Measurements from ENCODE around the gene KCND3. TPM values are rescaled to one million over a fixed set of nuclear protein-coding genes. Genes with fewer than 3 reads are reported as not detected.

KCND3 gene
- total and polyA plus RNA-seq, 2 experiments from 2014 or later: 0.16 to 0.33 TPM

GRCh38 chr1:111826278-111826677 lies 163.2 kb downstream of the KCND3 start:
- Histone ChIP-seq H3K27ac (no peak overlapping the region), H3K4me3 (no peak overlapping the region), H3K4me1 (ENCODE audit: low read depth) (no peaks in the 10 kb centered on the region), H3K36me3 (no peaks in the 10 kb centered on the region), H3K9me3 (ENCODE audit: low read depth) (no peaks in the 10 kb centered on the region), H3K27me3 (peaks cover 4% of the 10 kb centered on the region)
- DNase-seq (ENCODE audit: low read depth in 1 of 2, low spot score in 1 of 2): no peak
- TF ChIP-seq CTCF (IDR thresholded peaks at IDR 0.05; ENCODE audit: low read depth, low read length): no peak

- Histone ChIP-seq H3K27me3 (peaks cover 4% of the 10 kb centered on the region), H3K4me1 (ENCODE audit: low read depth) (no peaks in the 10 kb centered on the region), H3K27ac (no peak overlapping the region), H3K9me3 (ENCODE audit: low read depth) (no peaks in the 10 kb centered on the region), H3K36me3 (no peaks in the 10 kb centered on the region), H3K4me3 (no peak overlapping the region)
- DNase-seq (ENCODE audit: low read depth in 1 of 2, low spot score in 1 of 2): no peak
- TF ChIP-seq CTCF (IDR thresholded peaks at IDR 0.05; ENCODE audit: low read depth, low read length): no peak
Measured at GRCh38 chr1:111825217-111825616, 164.3 kb downstream of the KCND3 start.

- no peak overlapping the region for H3K4me3 ChIP-seq
- peaks cover 4% of the 10 kb centered on the region for H3K27me3 ChIP-seq
- H3K36me3 ChIP-seq: no peaks in the 10 kb centered on the region
- H3K9me3 ChIP-seq (ENCODE audit: low read depth): no peaks in the 10 kb centered on the region
- DNase-seq (ENCODE audit: low read depth in 1 of 2, low spot score in 1 of 2): no peak
- no peaks in the 10 kb centered on the region for H3K4me1 ChIP-seq (ENCODE audit: low read depth)
- no peak overlapping the region for H3K27ac ChIP-seq
- no peak for TF ChIP-seq CTCF (IDR thresholded peaks at IDR 0.05; ENCODE audit: low read depth, low read length)
Measured at GRCh38 chr1:111822138-111822537, 167.3 kb downstream of the KCND3 start.

GRCh38 chr1:111821121-111821745 lies 168.2 kb downstream of the KCND3 start:
- Histone ChIP-seq H3K27ac (no peak overlapping the region), H3K36me3 (no peaks in the 10 kb centered on the region), H3K4me1 (ENCODE audit: low read depth) (no peaks in the 10 kb centered on the region), H3K9me3 (ENCODE audit: low read depth) (no peaks in the 10 kb centered on the region), H3K27me3 (peaks cover 4% of the 10 kb centered on the region), H3K4me3 (no peak overlapping the region)
- no peak for TF ChIP-seq CTCF (IDR thresholded peaks at IDR 0.05; ENCODE audit: low read depth, low read length)
- no peak for DNase-seq (ENCODE audit: low read depth in 1 of 2, low spot score in 1 of 2)

- Histone ChIP-seq H3K4me1 (ENCODE audit: low read depth) (no peaks in the 10 kb centered on the region), H3K27ac (no peak overlapping the region), H3K36me3 (no peaks in the 10 kb centered on the region), H3K27me3 (peaks cover 4% of the 10 kb centered on the region), H3K9me3 (ENCODE audit: low read depth) (no peaks in the 10 kb centered on the region), H3K4me3 (no peak overlapping the region)
- no peak for DNase-seq (ENCODE audit: low read depth in 1 of 2, low spot score in 1 of 2)
- no peak for TF ChIP-seq CTCF (IDR thresholded peaks at IDR 0.05; ENCODE audit: low read depth, low read length)
Measured at GRCh38 chr1:111819566-111820263, 169.8 kb downstream of the KCND3 start.

All from cardiac muscle cell (in vitro differentiated cells and primary cell).